HCT116 (cell line): ENCODE measurements around the gene PRRT1. TPM values are rescaled to one million over a fixed set of nuclear protein-coding genes. Genes with fewer than 3 reads are reported as not detected.

Experiments used
- ATAC-seq: fragments of 200-7000 bp; cut with Tn5 transposase; 2 replicates; pipeline ENCODE4 v1.9.1; 2020; ENCODE audit warnings: mild to moderate bottlenecking, moderate library complexity
- BruUV-seq: library from RNA; stranded (reverse); fragments of 400-500 nt; replicated peaks from 2 replicates; lab custom pipeline; 2021; lab: Mats Ljungman, UMichigan
- CTCF ChIA-PET: fragments of 300-600 bp; sonication (Branson Sonifier 250); formaldehyde crosslinking; loops from one replicate; lab custom pipeline; 2021; ENCODE audit warnings: antibody characterized with exemption; lab: Charles Lee
- POLR2A ChIA-PET: fragments of 300-600, 350-600 bp; sonication (Branson Sonifier 250); formaldehyde crosslinking; loops from one replicate; lab custom pipeline; 2021; ENCODE audit warnings: antibody characterized with exemption; lab: Charles Lee
- RAD21 ChIA-PET, 2 experiments: fragments of 300-600 bp; sonication (Branson Sonifier 250); formaldehyde crosslinking; loops; one replicate each; lab custom pipeline; 2023; ENCODE audit warnings: low total read pairs in 2 of 2; ENCODE audit not compliant: uncharacterized antibody in 2 of 2, unreplicated experiment in 2 of 2, low non-redundant PET in 1 of 2; lab: Charles Lee
- DNase-seq: peaks from one replicate; pipeline ENCODE4 v3.0.0-alpha.2; 2010; ENCODE audit warnings: low read depth, low spot score
- H2AFZ ChIP-seq: fragments of 200-600 bp; shearing (Covaris generic), sonication (generic); 2 replicates; pipeline ENCODE4 v1.6.1; 2017; ENCODE audit warnings: low read depth, mixed run types, mixed read lengths, antibody characterized with exemption, low read length; ENCODE audit not compliant: poor library complexity, severe bottlenecking
- H3K27ac ChIP-seq: 2 replicates; pipeline ENCODE4 v1.5.1; 2012; ENCODE audit warnings: low read depth, low read length
- H3K27me3 ChIP-seq: fragments of 200-600 bp; sonication (generic); 2 replicates; pipeline ENCODE4 v1.6.1; 2016; ENCODE audit warnings: mixed run types, low read length, mixed read lengths; ENCODE audit not compliant: insufficient read depth
- H3K36me3 ChIP-seq, 2 experiments: fragments of 200-500 bp in 1 of 2; fragments of 200-600 bp in 1 of 2; sonication (Bioruptor generic) in 1 of 2; sonication (generic) in 1 of 2; 2 replicates each; pipeline versions ENCODE4 v1.5.1 to v1.6.1; 2014 to 2016; ENCODE audit warnings: low read length in 2 of 2, inconsistent platforms in 1 of 2, mixed read lengths in 1 of 2, mixed run types in 1 of 2; ENCODE audit not compliant: insufficient read depth in 2 of 2, control insufficient read depth in 1 of 2
- H3K4me1 ChIP-seq, 2 experiments: fragments of 200-600 bp in 1 of 2; sonication (generic) in 1 of 2; 2 replicates each; pipeline versions ENCODE4 v1.5.1 to v1.6.1; 2012 to 2017; ENCODE audit warnings: low read length in 2 of 2, inconsistent platforms in 1 of 2, mild to moderate bottlenecking in 1 of 2, mixed read lengths in 1 of 2, mixed run types in 1 of 2, moderate library complexity in 1 of 2; ENCODE audit not compliant: insufficient read depth in 2 of 2, control insufficient read depth in 1 of 2
- H3K4me2 ChIP-seq: fragments of 200-600 bp; sonication (generic); 2 replicates; pipeline ENCODE4 v1.6.1; 2017; ENCODE audit warnings: mixed run types, low read length, mixed read lengths
- H3K4me3 ChIP-seq, 2 experiments: fragments of 200-600 bp in 1 of 2; sonication (generic) in 1 of 2; replicated peaks in 1 of 2; 2 replicates each; pipeline ENCODE4 v1.5.1; 2011 to 2016; ENCODE audit warnings: low read length in 2 of 2, control low read depth in 1 of 2, low read depth in 1 of 2, mild to moderate bottlenecking in 1 of 2, mixed read lengths in 1 of 2, mixed run types in 1 of 2
- H3K79me2 ChIP-seq: fragments of 200-600 bp; sonication (generic); 2 replicates; pipeline ENCODE4 v1.6.1; 2017; ENCODE audit warnings: mild to moderate bottlenecking, mixed run types, low read length, moderate library complexity, mixed read lengths; ENCODE audit not compliant: insufficient read depth
- H3K9ac ChIP-seq: fragments of 200-600 bp; sonication (generic); 2 replicates; pipeline ENCODE4 v1.6.1; 2016; ENCODE audit warnings: low read length, mixed read lengths
- H3K9me2 ChIP-seq: fragments of 200-600 bp; sonication (generic), shearing (Covaris generic); 2 replicates; pipeline ENCODE4 v1.6.1; 2017; ENCODE audit warnings: mixed run types, mild to moderate bottlenecking, moderate library complexity; ENCODE audit not compliant: insufficient read depth
- H3K9me3 ChIP-seq, 2 experiments: fragments of 200-500 bp in 1 of 2; fragments of 200-600 bp in 1 of 2; sonication (Bioruptor generic) in 1 of 2; sonication (generic) in 1 of 2; 2 replicates each; pipeline ENCODE4 v1.6.1; 2014 to 2017; ENCODE audit warnings: low read length in 2 of 2, mixed read lengths in 2 of 2, inconsistent platforms in 1 of 2, low read depth in 1 of 2, mild to moderate bottlenecking in 1 of 2, mixed run types in 1 of 2, moderate library complexity in 1 of 2; ENCODE audit not compliant: control insufficient read depth in 1 of 2, insufficient read depth in 1 of 2
- H4K20me1 ChIP-seq: fragments of 200-600 bp; sonication (generic), shearing (Covaris generic); 2 replicates; pipeline ENCODE4 v1.6.1; 2017; ENCODE audit warnings: mixed run types, mild to moderate bottlenecking, moderate library complexity; ENCODE audit not compliant: insufficient read depth
- ATF3 ChIP-seq: IDR thresholded peaks from 2 replicates; pipeline ENCODE4 v1.6.1; 2012
- CBX3 ChIP-seq: IDR thresholded peaks from 2 replicates; pipeline ENCODE4 v1.6.1; 2012; ENCODE audit warnings: low read depth
- CEBPB ChIP-seq: IDR thresholded peaks from 2 replicates; pipeline ENCODE4 v1.6.1; 2012; ENCODE audit warnings: low read depth
- EGR1 ChIP-seq: IDR thresholded peaks from 2 replicates; pipeline ENCODE4 v1.6.1; 2012; ENCODE audit warnings: low read depth
- ELF1 ChIP-seq: IDR thresholded peaks from 2 replicates; pipeline ENCODE4 v1.6.1; 2012; ENCODE audit warnings: low read depth, borderline replicate concordance
- EZH2 ChIP-seq: fragments of 200-600 bp; sonication (generic); IDR thresholded peaks from 2 replicates; pipeline ENCODE4 v1.6.1; 2017; ENCODE audit warnings: antibody characterized with exemption, mixed run types
- MAX ChIP-seq: IDR thresholded peaks from 2 replicates; pipeline ENCODE4 v1.6.1; 2012
- SIN3A ChIP-seq: IDR thresholded peaks from 2 replicates; pipeline ENCODE4 v1.6.1; 2012; ENCODE audit warnings: low read depth
- SP1 ChIP-seq: IDR thresholded peaks from 2 replicates; pipeline ENCODE4 v1.6.1; 2012; ENCODE audit warnings: low read depth
- YY1 ChIP-seq: IDR thresholded peaks from 2 replicates; pipeline ENCODE4 v1.6.1; 2011; ENCODE audit warnings: low read length, low read depth, moderate library complexity, mild to moderate bottlenecking; ENCODE audit not compliant: insufficient replicate concordance; ENCODE audit errors: extremely low read depth
- ZFX ChIP-seq: fragments of 450-650 bp; IDR thresholded peaks from 2 replicates; pipeline ENCODE4 v1.6.1; 2017
- ZNF274 ChIP-seq: fragments of 200-500 bp; sonication (Bioruptor generic); IDR thresholded peaks from 2 replicates; pipeline ENCODE4 v1.6.1; 2014; ENCODE audit warnings: mild to moderate bottlenecking, low read depth, low read length, inconsistent platforms
- intact Hi-C: fragments of 100-400 bp; cut with micrococcal nuclease; formaldehyde crosslinking; loops from 2 replicates; pipeline ENCODE4 v1.10.0; 2022
- total RNA-seq: library from RNA; stranded (reverse); gene quantifications from one replicate; pipeline ENCODE4 v1.2.1, GENCODE V29; 2021; ENCODE audit not compliant: unreplicated experiment

The PRRT1 gene
- total RNA-seq, 1 experiment from 2014 or later, result 6.1 TPM

- Histone ChIP-seq H3K4me3 (no peak overlapping the region), H3K27me3 (no peaks in the 10 kb centered on the region), H3K9ac (no peak overlapping the region), H2AFZ (no peak overlapping the region), H3K4me1 (peaks cover 0 to 8% of the 10 kb centered on the region in 2 experiments; a peak in 2 of 4 replicates), H3K27ac (no peak overlapping the region), H3K36me3 (peaks cover 16 to 23% of the 10 kb centered on the region in 2 experiments), H3K4me2 (no peak overlapping the region), H3K79me2 (no peaks in the 10 kb centered on the region; the same call in 1 of the 2 replicates), H3K9me3 (no peaks in the 10 kb centered on the region), H4K20me1 (no peaks in the 10 kb centered on the region), H3K9me2 (no peaks in the 10 kb centered on the region)
- TF ChIP-seq ZFX, result no peak
- TF ChIP-seq ATF3, result no peak
- no peak for TF ChIP-seq YY1
- no peak for TF ChIP-seq EGR1
- TF ChIP-seq SP1, result no peak
- TF ChIP-seq SIN3A, result no peak
- no peak for TF ChIP-seq MAX
- TF ChIP-seq EZH2, result no peak
- no peak for TF ChIP-seq ZNF274
- TF ChIP-seq ELF1, result no peak
- no peak for TF ChIP-seq CBX3
- no peak for TF ChIP-seq CEBPB
- ChIA-PET CTCF (no interaction called here), RAD21 (no interaction called here), POLR2A (no interaction called here)
- ATAC-seq (no peak), DNase-seq (no peak)
- BruUV-seq, result no TSS peak
- intact Hi-C loops, result no loop called here
Measured at GRCh38 chr6:32120573-32121059, 31.1 kb downstream of the PRRT1 start.
